Skeletal muscle satellite cell (primary cell): ENCODE measurements around the gene ERBB3. TPM values are rescaled to one million over a fixed set of nuclear protein-coding genes. Genes with fewer than 3 reads are reported as not detected.
"Not testable (repeated sequence)": the region's sequence is repeated elsewhere in the genome, so short reads cannot be mapped to it uniquely, and the experiment has no call there.

ENCODE experiments used
- H3K27me3 ChIP-seq: 2 replicates; pipeline ENCODE4 v1.7.0; 2013; ENCODE audit warnings: low read length; ENCODE audit not compliant: control insufficient read depth, insufficient read depth
- H3K36me3 ChIP-seq: 2 replicates; pipeline ENCODE4 v1.7.0; 2013; ENCODE audit warnings: mild to moderate bottlenecking, control low read depth, low read length; ENCODE audit not compliant: insufficient read depth
- H3K4me1 ChIP-seq: 2 replicates; pipeline ENCODE4 v1.7.0; 2013; ENCODE audit warnings: low read length; ENCODE audit not compliant: control insufficient read depth, insufficient read depth
- H3K4me2 ChIP-seq: 2 replicates; pipeline ENCODE4 v1.7.0; 2013; ENCODE audit warnings: mild to moderate bottlenecking, low read length
- H3K4me3 ChIP-seq: 2 replicates; pipeline ENCODE4 v1.7.0; 2013; ENCODE audit warnings: low read length
- H3K9ac ChIP-seq: 2 replicates; pipeline ENCODE4 v1.7.0; 2013; ENCODE audit warnings: mild to moderate bottlenecking, low read depth, low read length, moderate library complexity
- H3K9me3 ChIP-seq: replicated peaks from 2 replicates; pipeline ENCODE4 v1.7.0; 2013; ENCODE audit warnings: mild to moderate bottlenecking, control low read depth, low read length
- total RNA-seq: library from RNA; depleted of rRNA; stranded (reverse); fragments of >200 nt; gene quantifications from 2 replicates; pipeline ENCODE4 v1.2.3, GENCODE V29; 2012; rRNA removed

Gene ERBB3
- total RNA-seq = 0.66 TPM in 1 of 2 replicates, not detected in the other

- peak within 1 kb of the TSS; percentile 99 for H3K4me2 ChIP-seq
- H3K27me3 ChIP-seq = peaks cover 27% of the 10 kb centered on the region
- H3K9ac ChIP-seq = peak within 1 kb of the TSS; percentile 72
- H3K4me3 ChIP-seq = peak within 1 kb of the TSS; percentile 89
- peaks cover 6% of the 10 kb centered on the region for H3K4me1 ChIP-seq
- H3K9me3 ChIP-seq = no peaks in the 10 kb centered on the region
- H3K36me3 ChIP-seq = no peaks in the 10 kb centered on the region
Measured at GRCh38 chr12:56079723-56080555, at the start of gene ERBB3. ERBB3 (plus strand) TSS chr12:56080165; CDS start chr12:56080301, 136 bp downstream.

GRCh38 chr12:56031987-56032386 lies 48.0 kb upstream of the ERBB3 start:
- Histone ChIP-seq H3K4me1 (no peaks in the 10 kb centered on the region), H3K4me2 (no peak overlapping the region), H3K9me3 (no peaks in the 10 kb centered on the region), H3K27me3 (no peaks in the 10 kb centered on the region), H3K36me3 (peaks cover 7% of the 10 kb centered on the region), H3K4me3 (no peak overlapping the region), H3K9ac (no peak overlapping the region)

GRCh38 chr12:56034586-56035332 lies 45.2 kb upstream of the ERBB3 start:
- H3K9ac ChIP-seq = no peak overlapping the region
- no peaks in the 10 kb centered on the region for H3K27me3 ChIP-seq
- no peaks in the 10 kb centered on the region for H3K9me3 ChIP-seq
- H3K4me3 ChIP-seq = no peak overlapping the region
- H3K36me3 ChIP-seq = peaks cover 7% of the 10 kb centered on the region
- H3K4me2 ChIP-seq = no peak overlapping the region
- H3K4me1 ChIP-seq = no peaks in the 10 kb centered on the region

- H3K4me2 ChIP-seq = no peak overlapping the region
- no peaks in the 10 kb centered on the region for H3K9me3 ChIP-seq
- no peak overlapping the region for H3K4me3 ChIP-seq
- H3K27me3 ChIP-seq = no peaks in the 10 kb centered on the region
- H3K9ac ChIP-seq = no peak overlapping the region
- H3K36me3 ChIP-seq = peaks cover 7% of the 10 kb centered on the region
- H3K4me1 ChIP-seq = peaks cover 5% of the 10 kb centered on the region
Measured at GRCh38 chr12:56037161-56037560, 42.8 kb upstream of the ERBB3 start.

- H3K4me1 ChIP-seq = peaks cover 5% of the 10 kb centered on the region
- peaks cover 15% of the 10 kb centered on the region for H3K36me3 ChIP-seq
- H3K9ac ChIP-seq = no peak overlapping the region
- no peak overlapping the region for H3K4me3 ChIP-seq
- H3K4me2 ChIP-seq = no peak overlapping the region
- H3K27me3 ChIP-seq = no peaks in the 10 kb centered on the region
- no peaks in the 10 kb centered on the region for H3K9me3 ChIP-seq
Measured at GRCh38 chr12:56038022-56038655, 41.8 kb upstream of the ERBB3 start.

GRCh38 chr12:56040151-56040550 lies 39.8 kb upstream of the ERBB3 start:
- H3K9me3 ChIP-seq = no peaks in the 10 kb centered on the region
- H3K27me3 ChIP-seq = no peaks in the 10 kb centered on the region
- H3K9ac ChIP-seq = no peak overlapping the region
- peaks cover 9% of the 10 kb centered on the region for H3K4me1 ChIP-seq
- H3K36me3 ChIP-seq = peaks cover 31% of the 10 kb centered on the region
- H3K4me2 ChIP-seq = no peak overlapping the region
- no peak overlapping the region for H3K4me3 ChIP-seq

GRCh38 chr12:56040963-56041551 lies 38.9 kb upstream of the ERBB3 start:
- H3K27me3 ChIP-seq = no peaks in the 10 kb centered on the region
- H3K4me3 ChIP-seq = peak overlapping the region; percentile 62
- no peaks in the 10 kb centered on the region for H3K9me3 ChIP-seq
- H3K9ac ChIP-seq = peak overlapping the region; percentile 79
- H3K4me1 ChIP-seq = peaks cover 9% of the 10 kb centered on the region
- peaks cover 36% of the 10 kb centered on the region for H3K36me3 ChIP-seq
- H3K4me2 ChIP-seq = peak overlapping the region; percentile 74

- Histone ChIP-seq H3K4me1 (peaks cover 11% of the 10 kb centered on the region), H3K36me3 (peaks cover 36% of the 10 kb centered on the region), H3K4me3 (peak within 1 kb of the TSS; percentile 85), H3K4me2 (peak within 1 kb of the TSS; percentile 81), H3K27me3 (no peaks in the 10 kb centered on the region), H3K9ac (peak within 1 kb of the TSS; percentile 96), H3K9me3 (no peaks in the 10 kb centered on the region)
Measured at GRCh38 chr12:56041552-56042429, 38.2 kb upstream of the ERBB3 start, which contains the start of gene RPS26. RPS26 (plus strand) TSS chr12:56041918; CDS start chr12:56042167, 249 bp downstream.

- peak overlapping the region; percentile 96 for H3K9ac ChIP-seq
- H3K9me3 ChIP-seq, H3K27me3 ChIP-seq: not testable (repeated sequence)
- peaks cover 36% of the 10 kb centered on the region for H3K36me3 ChIP-seq
- H3K4me2 ChIP-seq = peak overlapping the region; percentile 81
- peak overlapping the region; percentile 85 for H3K4me3 ChIP-seq
- H3K4me1 ChIP-seq = peaks cover 13% of the 10 kb centered on the region
Measured at GRCh38 chr12:56042430-56042813, 37.5 kb upstream of the ERBB3 start.

GRCh38 chr12:56042843-56043242 lies 37.1 kb upstream of the ERBB3 start:
- peak overlapping the region; percentile 81 for H3K4me2 ChIP-seq
- peaks cover 36% of the 10 kb centered on the region for H3K36me3 ChIP-seq
- no peaks in the 10 kb centered on the region for H3K27me3 ChIP-seq
- peaks cover 13% of the 10 kb centered on the region for H3K4me1 ChIP-seq
- H3K4me3 ChIP-seq = peak overlapping the region; percentile 85
- no peaks in the 10 kb centered on the region for H3K9me3 ChIP-seq
- peak overlapping the region; percentile 96 for H3K9ac ChIP-seq
